Upper lobe of right lung (tissue), 1 donor: Measurements from ENCODE around the gene MRPS31. TPM values are rescaled to one million over a fixed set of nuclear protein-coding genes. Genes with fewer than 3 reads are reported as not detected.

ENCODE experiments used
- ATAC-seq: fragments of 200-7000 bp; cut with Tn5 transposase; one replicate; pipeline ENCODE4 v1.9.1; 2020; ENCODE audit warnings: mild to moderate bottlenecking, moderate library complexity
- DNase-seq: peaks from one replicate; pipeline ENCODE4 v3.0.0-alpha.2; 2020
- H3K27ac ChIP-seq: fragments of 200-600 bp; one replicate; pipeline ENCODE4 v1.8.0; 2022
- H3K27me3 ChIP-seq: fragments of 200-600 bp; one replicate; pipeline ENCODE4 v1.8.0; 2022; ENCODE audit warnings: mild to moderate bottlenecking
- H3K36me3 ChIP-seq: fragments of 200-600 bp; one replicate; pipeline ENCODE4 v1.8.0; 2022
- H3K4me1 ChIP-seq: fragments of 200-600 bp; one replicate; pipeline ENCODE4 v1.8.0; 2022
- H3K4me3 ChIP-seq: fragments of 200-600 bp; one replicate; pipeline ENCODE4 v1.8.0; 2022; ENCODE audit warnings: mild to moderate bottlenecking
- H3K9me3 ChIP-seq: fragments of 200-600 bp; one replicate; pipeline ENCODE4 v1.8.0; 2022
- CTCF ChIP-seq: fragments of 200-600 bp; IDR thresholded peaks from one replicate; pipeline ENCODE4 v1.8.0; 2022; ENCODE audit warnings: antibody characterized with exemption
- intact Hi-C: fragments of 100-400 bp; cut with DNase I; formaldehyde crosslinking; loops from one replicate; pipeline ENCODE4 v1.11.0; 2022
- total RNA-seq: library from RNA; stranded (reverse); fragmentation: NEBNext Ultra II Directional; extraction: Animal tissue kit (Norgen Biotek cat#: 25700); gene quantifications from one replicate; pipeline ENCODE4 v1.2.1, GENCODE V29; 2021
- donor health status: DM: no; HTN: yes; CAD: no; lungs with severe emphysema.

Gene MRPS31
- total RNA-seq, 1 donor from 2014 or later, result 18.4 TPM

GRCh38 chr13:40779796-40780285 lies 8.9 kb upstream of the MRPS31 start:
- Histone ChIP-seq H3K4me1 (peaks cover 12% of the 10 kb centered on the region), H3K4me3 (no peak overlapping the region), H3K9me3 (no peaks in the 10 kb centered on the region), H3K27me3 (no peaks in the 10 kb centered on the region), H3K27ac (no peak overlapping the region), H3K36me3 (no peaks in the 10 kb centered on the region)
- DNase-seq (no peak), ATAC-seq (no peak)
- intact Hi-C loops, result no loop called here
- TF ChIP-seq CTCF, result no peak

- TF ChIP-seq CTCF, result no peak
- Histone ChIP-seq H3K36me3 (no peaks in the 10 kb centered on the region), H3K4me1 (peaks cover 12% of the 10 kb centered on the region), H3K27ac (no peak overlapping the region), H3K9me3 (no peaks in the 10 kb centered on the region), H3K4me3 (no peak overlapping the region), H3K27me3 (no peaks in the 10 kb centered on the region)
- ATAC-seq, result no peak
- DNase-seq, result no peak
- intact Hi-C loops, result no loop called here
Observed at GRCh38 chr13:40779049-40779448, 8.1 kb upstream of the MRPS31 start.

GRCh38 chr13:40777809-40778175 lies 6.8 kb upstream of the MRPS31 start:
- intact Hi-C loops, result no loop called here
- no peaks in the 10 kb centered on the region for H3K27me3 ChIP-seq

GRCh38 chr13:40777166-40777808 lies 6.3 kb upstream of the MRPS31 start:
- Histone ChIP-seq H3K4me1 (peaks cover 12% of the 10 kb centered on the region), H3K4me3 (peak overlapping the region; percentile 32), H3K36me3 (no peaks in the 10 kb centered on the region), H3K27me3 (no peaks in the 10 kb centered on the region), H3K9me3 (no peaks in the 10 kb centered on the region), H3K27ac (peak overlapping the region; percentile 71)
- peak; percentile 84 for ATAC-seq
- peak; percentile 73 for TF ChIP-seq CTCF
- no peak for DNase-seq
- intact Hi-C loops, result no loop called here

More at GRCh38 chr13:40777809-40778175, 6.8 kb upstream of the MRPS31 start:
- Histone ChIP-seq H3K9me3 (no peaks in the 10 kb centered on the region), H3K36me3 (no peaks in the 10 kb centered on the region), H3K4me3 (no peak overlapping the region), H3K4me1 (peaks cover 12% of the 10 kb centered on the region), H3K27ac (peak overlapping the region; percentile 71)
- no peak for TF ChIP-seq CTCF
- DNase-seq (no peak), ATAC-seq (no peak)

- DNase-seq (no peak), ATAC-seq (peak; percentile 75)
- TF ChIP-seq CTCF, result no peak
- Histone ChIP-seq H3K36me3 (no peaks in the 10 kb centered on the region), H3K9me3 (no peaks in the 10 kb centered on the region), H3K4me1 (peaks cover 12% of the 10 kb centered on the region), H3K4me3 (no peak overlapping the region), H3K27me3 (no peaks in the 10 kb centered on the region), H3K27ac (peak overlapping the region; percentile 71)
- intact Hi-C loops, result no loop called here
Observed at GRCh38 chr13:40776681-40777165, 5.7 kb upstream of the MRPS31 start.
